BE2C (cell line): ENCODE results near the gene INPP1.

ENCODE experiments used
- DNase-seq: peaks from one replicate; pipeline ENCODE4 v3.0.0-alpha.2; 2020
- H3K27me3 ChIP-seq: fragments of 250-450 bp; sonication (Bioruptor Pico); 2 replicates; pipeline ENCODE4 v1.5.1; 2020; ENCODE audit warnings: mild to moderate bottlenecking
- H3K36me3 ChIP-seq: fragments of 250-450 bp; sonication (Bioruptor Pico); 2 replicates; pipeline ENCODE4 v1.5.1; 2020; ENCODE audit warnings: mild to moderate bottlenecking
- H3K4me1 ChIP-seq: fragments of 250-450 bp; sonication (Bioruptor Pico); 2 replicates; pipeline ENCODE4 v1.5.1; 2020
- H3K4me3 ChIP-seq: 2 replicates; pipeline ENCODE4 v1.5.1; 2011; ENCODE audit warnings: low read depth, low read length
- H3K9me3 ChIP-seq: fragments of 250-450 bp; sonication (Bioruptor Pico); 2 replicates; pipeline ENCODE4 v1.5.1; 2020
- CTCF ChIP-seq: IDR thresholded peaks from 2 replicates; pipeline ENCODE4 v1.5.1; 2012; ENCODE audit warnings: mild to moderate bottlenecking, low read depth, low read length

Gene INPP1

GRCh38 chr2:190318931-190319554 is 24.3 kb upstream of the INPP1 start:
- DNase-seq, result no peak
- Histone ChIP-seq H3K4me3 (peak overlapping the region; percentile 96), H3K36me3 (no peaks in the 10 kb centered on the region), H3K4me1 (no peaks in the 10 kb centered on the region), H3K9me3 (no peaks in the 10 kb centered on the region), H3K27me3 (no peaks in the 10 kb centered on the region)
- no peak for TF ChIP-seq CTCF

- Histone ChIP-seq H3K9me3 (no peaks in the 10 kb centered on the region), H3K36me3 (no peaks in the 10 kb centered on the region), H3K4me1 (no peaks in the 10 kb centered on the region), H3K27me3 (no peaks in the 10 kb centered on the region), H3K4me3 (peak within 1 kb of the TSS; percentile 96)
- TF ChIP-seq CTCF, result peak; percentile 98
- DNase-seq, result peak; percentile 99
Observed at GRCh38 chr2:190319555-190320498, 23.6 kb upstream of the INPP1 start, which contains the start of gene HIBCH. TSS of gene HIBCH (minus strand) at chr2:190319826. CDS start at chr2:190319750, 76 bp downstream.

- no peak for DNase-seq
- H3K4me1 ChIP-seq, result no peaks in the 10 kb centered on the region
- H3K4me3 ChIP-seq, result no peak overlapping the region
Observed at GRCh38 chr2:190320696-190321095, 22.7 kb upstream of the INPP1 start.

GRCh38 chr2:190323406-190323805 is 20.0 kb upstream of the INPP1 start:
- Histone ChIP-seq H3K4me3 (no peak overlapping the region), H3K9me3 (no peaks in the 10 kb centered on the region), H3K27me3 (no peaks in the 10 kb centered on the region), H3K4me1 (no peaks in the 10 kb centered on the region), H3K36me3 (no peaks in the 10 kb centered on the region)
- TF ChIP-seq CTCF, result no peak
- DNase-seq, result no peak

More at GRCh38 chr2:190320696-190321095, 22.7 kb upstream of the INPP1 start:
- Histone ChIP-seq H3K27me3 (no peaks in the 10 kb centered on the region), H3K36me3 (no peaks in the 10 kb centered on the region), H3K9me3 (no peaks in the 10 kb centered on the region)
- no peak for TF ChIP-seq CTCF

- no peak for TF ChIP-seq CTCF
Observed at GRCh38 chr2:190325588-190325987, 17.8 kb upstream of the INPP1 start.

More at GRCh38 chr2:190325588-190325987, 17.8 kb upstream of the INPP1 start:
- Histone ChIP-seq H3K27me3 (no peaks in the 10 kb centered on the region), H3K4me3 (no peak overlapping the region), H3K36me3 (no peaks in the 10 kb centered on the region), H3K9me3 (no peaks in the 10 kb centered on the region), H3K4me1 (no peaks in the 10 kb centered on the region)
- no peak for DNase-seq
